AG10803 (cell line): ENCODE data around the gene GLS.

ENCODE experiments used
- DNase-seq: peaks from one replicate; pipeline ENCODE4 v3.0.0; 2010; ENCODE audit warnings: low read depth
- H3K4me3 ChIP-seq: 2 replicates; pipeline ENCODE4 v1.5.1; 2011; ENCODE audit warnings: mild to moderate bottlenecking, low read length, control low read depth
- TF ChIP-seq, protein P1 (sequence below): conservative IDR thresholded peaks from 2 replicates; pipeline ENCODE4 v1.5.1; 2011; ENCODE audit warnings: mild to moderate bottlenecking, low read length, control low read depth, inconsistent platforms

The GLS gene

DNA sequence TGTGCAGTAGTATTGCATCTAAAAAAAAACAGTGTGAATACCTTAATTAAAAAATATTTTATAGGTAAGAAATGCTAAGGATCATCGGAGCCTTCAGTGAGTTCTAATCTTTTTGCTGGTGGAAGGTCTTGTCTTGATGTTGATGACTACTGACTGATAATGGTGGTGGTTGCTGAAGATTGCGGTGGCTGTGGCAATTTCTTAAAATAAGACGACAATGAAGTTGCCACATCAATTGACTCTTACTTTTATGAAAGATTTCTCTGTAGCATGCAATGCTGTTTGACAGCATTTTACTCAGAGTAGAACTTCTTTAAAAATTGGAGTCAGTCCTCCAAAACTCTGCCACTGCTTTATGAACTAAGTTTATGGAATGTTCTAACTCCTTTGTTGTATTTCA lies 36.2 kb downstream of the GLS start:
- TF ChIP-seq, protein P1, sequence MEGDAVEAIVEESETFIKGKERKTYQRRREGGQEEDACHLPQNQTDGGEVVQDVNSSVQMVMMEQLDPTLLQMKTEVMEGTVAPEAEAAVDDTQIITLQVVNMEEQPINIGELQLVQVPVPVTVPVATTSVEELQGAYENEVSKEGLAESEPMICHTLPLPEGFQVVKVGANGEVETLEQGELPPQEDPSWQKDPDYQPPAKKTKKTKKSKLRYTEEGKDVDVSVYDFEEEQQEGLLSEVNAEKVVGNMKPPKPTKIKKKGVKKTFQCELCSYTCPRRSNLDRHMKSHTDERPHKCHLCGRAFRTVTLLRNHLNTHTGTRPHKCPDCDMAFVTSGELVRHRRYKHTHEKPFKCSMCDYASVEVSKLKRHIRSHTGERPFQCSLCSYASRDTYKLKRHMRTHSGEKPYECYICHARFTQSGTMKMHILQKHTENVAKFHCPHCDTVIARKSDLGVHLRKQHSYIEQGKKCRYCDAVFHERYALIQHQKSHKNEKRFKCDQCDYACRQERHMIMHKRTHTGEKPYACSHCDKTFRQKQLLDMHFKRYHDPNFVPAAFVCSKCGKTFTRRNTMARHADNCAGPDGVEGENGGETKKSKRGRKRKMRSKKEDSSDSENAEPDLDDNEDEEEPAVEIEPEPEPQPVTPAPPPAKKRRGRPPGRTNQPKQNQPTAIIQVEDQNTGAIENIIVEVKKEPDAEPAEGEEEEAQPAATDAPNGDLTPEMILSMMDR, result no peak
- no peak for DNase-seq
- H3K4me3 ChIP-seq, result no peak overlapping the region

DNA sequence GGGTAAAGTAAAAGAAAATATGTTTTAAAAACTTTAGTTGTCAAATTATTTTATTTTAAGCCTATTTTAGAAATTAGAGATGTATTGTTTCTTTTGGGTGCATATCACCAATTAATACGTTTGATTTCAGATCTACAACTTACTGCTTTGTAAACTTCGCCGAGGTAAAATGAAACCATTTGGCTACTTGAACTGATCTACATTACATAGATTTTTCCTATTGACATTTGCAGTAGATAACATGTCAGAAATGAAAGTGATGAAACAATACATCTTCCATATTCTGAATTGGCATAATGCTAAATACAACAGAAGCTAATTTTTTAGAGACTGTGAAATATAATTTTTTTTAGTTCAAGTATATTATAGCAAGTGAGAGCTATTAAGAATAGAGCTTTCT lies 39.5 kb downstream of the GLS start:
- H3K4me3 ChIP-seq, result no peak overlapping the region
- TF ChIP-seq, protein P1, result no peak
- DNase-seq, result no peak

DNA sequence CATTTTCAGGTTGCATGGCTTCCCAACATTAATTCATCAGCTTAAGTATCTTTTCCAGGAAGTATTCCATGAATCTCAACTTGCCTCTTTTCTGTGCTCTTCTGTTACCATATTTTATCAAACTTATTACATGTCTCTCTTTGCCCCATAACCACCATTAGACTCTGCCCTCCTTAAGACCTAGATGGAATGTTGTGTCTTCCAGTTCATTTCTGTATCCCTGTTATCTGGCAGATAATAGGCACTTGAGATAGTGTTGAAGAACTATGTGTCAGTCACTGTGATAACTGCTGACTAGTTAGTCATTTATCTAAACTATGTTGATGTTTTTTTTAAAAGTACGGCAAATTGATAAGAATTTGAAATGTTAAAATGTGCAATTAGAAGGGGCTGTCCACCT lies 41.8 kb downstream of the GLS start:
- TF ChIP-seq, protein P1, result no peak
- H3K4me3 ChIP-seq, result no peak overlapping the region
- no peak for DNase-seq

DNA sequence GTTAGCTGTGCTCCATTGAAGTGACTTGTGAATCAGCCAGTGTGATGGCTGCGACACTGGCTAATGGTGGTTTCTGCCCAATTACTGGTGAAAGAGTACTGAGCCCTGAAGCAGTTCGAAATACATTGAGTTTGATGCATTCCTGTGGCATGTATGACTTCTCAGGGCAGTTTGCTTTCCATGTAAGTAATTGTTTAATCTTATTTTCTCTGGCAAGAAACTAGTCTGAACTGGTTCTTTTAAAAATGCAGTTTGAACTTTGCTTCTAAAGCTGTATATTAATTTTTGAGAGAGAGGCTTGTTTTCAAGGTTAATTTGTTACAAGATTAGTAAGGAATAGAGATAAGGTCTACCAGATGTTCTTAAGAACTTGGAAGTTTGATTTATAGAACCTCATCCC lies 46.7 kb downstream of the GLS start:
- TF ChIP-seq, protein P1, result no peak
- H3K4me3 ChIP-seq, result no peak overlapping the region
- peak; percentile 40 for DNase-seq

DNA sequence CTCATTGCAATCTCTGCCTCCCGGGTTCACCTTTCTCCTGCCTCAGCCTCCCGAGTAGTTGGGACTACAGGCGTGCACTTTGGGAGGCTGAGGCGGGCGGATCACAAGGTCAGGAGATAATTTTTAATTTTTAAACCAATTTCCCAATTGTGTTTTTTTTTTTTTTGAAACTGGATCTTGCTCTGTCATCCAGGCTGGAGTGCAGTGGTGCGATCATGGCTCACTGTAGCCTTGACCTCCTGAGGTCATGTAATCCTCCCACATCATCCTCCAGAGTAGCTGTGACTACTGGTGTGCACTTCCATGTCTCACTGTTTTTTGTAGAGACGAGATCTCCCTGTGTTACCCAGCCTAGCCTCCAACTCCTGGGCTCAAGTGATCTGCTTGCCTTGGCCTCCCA lies 49.3 kb downstream of the GLS start:
- H3K4me3 ChIP-seq, result no peak overlapping the region
- TF ChIP-seq, protein P1, result no peak
- no peak for DNase-seq

DNA sequence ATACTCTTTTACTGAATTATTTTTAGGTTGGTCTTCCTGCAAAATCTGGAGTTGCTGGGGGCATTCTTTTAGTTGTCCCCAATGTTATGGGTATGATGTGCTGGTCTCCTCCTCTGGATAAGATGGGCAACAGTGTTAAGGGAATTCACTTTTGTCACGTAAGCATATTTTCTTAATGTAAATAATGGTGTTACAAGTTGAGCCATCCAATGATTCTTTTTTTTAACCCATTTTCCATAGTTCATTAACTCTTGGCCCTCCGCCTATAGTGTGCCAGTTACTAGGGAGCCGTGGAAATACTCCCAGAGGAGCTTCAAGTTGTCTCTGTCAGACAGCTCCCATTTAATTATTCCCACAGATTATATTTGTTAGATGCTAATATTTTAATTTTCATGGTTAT lies 49.8 kb downstream of the GLS start:
- no peak overlapping the region for H3K4me3 ChIP-seq
- TF ChIP-seq, protein P1, result no peak
- no peak for DNase-seq

DNA sequence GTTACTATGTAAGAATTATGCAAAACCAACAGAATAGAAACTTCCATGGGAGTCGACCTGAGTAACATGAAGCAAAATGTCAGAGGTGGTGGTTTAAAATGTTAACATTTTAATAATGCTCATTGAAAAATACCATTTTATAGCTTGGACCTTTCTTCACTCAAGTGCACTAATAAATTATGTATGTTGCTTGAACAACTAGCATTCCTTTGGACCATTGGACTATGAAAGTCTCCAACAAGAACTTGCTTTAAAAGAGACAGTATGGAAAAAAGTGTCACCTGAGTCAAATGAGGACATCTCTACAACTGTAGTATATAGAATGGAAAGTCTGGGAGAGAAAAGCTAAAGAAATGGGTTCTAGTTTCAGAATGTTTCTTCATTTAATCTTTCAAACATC lies 51.9 kb downstream of the GLS start:
- no peak for DNase-seq
- H3K4me3 ChIP-seq, result no peak overlapping the region
- TF ChIP-seq, protein P1, result no peak
